ENCODE results near the gene ASPM. TPM values are rescaled to one million over a fixed set of nuclear protein-coding genes. Genes with fewer than 3 reads are reported as not detected.
"Not testable (repeated sequence)": the region's sequence is repeated elsewhere in the genome, so short reads cannot be mapped to it uniquely, and the experiment has no call there.

The ASPM gene
- polyA plus RNA-seq, 2 donors: 3.8 to 4.2 TPM

GRCh38 chr1:197127246-197127912 is 19.1 kb downstream of the ASPM start:
- WGBS, 2 donors: 94 to 97% methylated on average over 2 of the region's 2 CpGs

GRCh38 chr1:197126691-197127090 is 19.8 kb downstream of the ASPM start:
- Histone ChIP-seq H3K4me1 (ENCODE audit: control insufficient read depth in 2 of 2, insufficient read depth in 2 of 2, low read length in 1 of 2) (no peaks in the 10 kb centered on the region), H3K9me3 (ENCODE audit: control insufficient read depth in 2 of 2, insufficient read depth in 1 of 2, low read depth in 1 of 2, low read length in 1 of 2) (no peaks in the 10 kb centered on the region), H3K36me3 (ENCODE audit: control insufficient read depth in 2 of 2, insufficient read depth in 2 of 2, low read length in 1 of 2) (no peaks in the 10 kb centered on the region), H3K4me3 (ENCODE audit: low read depth in 1 of 2, low read length in 2 of 2) (no peak overlapping the region), H3K27me3 (ENCODE audit: control insufficient read depth in 1 of 2, insufficient read depth in 2 of 2, low read length in 2 of 2) (no peaks in the 10 kb centered on the region), H3K27ac (ENCODE audit: low read depth in 2 of 2, low read length in 1 of 2) (no peak overlapping the region)
- 63 to 65% methylated on average over 3 of the region's 3 CpGs for WGBS, 2 donors

More at GRCh38 chr1:197127246-197127912, 19.1 kb downstream of the ASPM start:
- H3K27ac ChIP-seq (ENCODE audit: low read depth in 2 of 2, low read length in 1 of 2): no peak overlapping the region
- H3K4me3 ChIP-seq (ENCODE audit: low read depth in 1 of 2, low read length in 2 of 2): no peak overlapping the region
- H3K27me3 ChIP-seq (ENCODE audit: control insufficient read depth in 1 of 2, insufficient read depth in 2 of 2, low read length in 2 of 2): no peaks in the 10 kb centered on the region
- H3K9me3 ChIP-seq (ENCODE audit: control insufficient read depth in 2 of 2, insufficient read depth in 1 of 2, low read depth in 1 of 2, low read length in 1 of 2): no peaks in the 10 kb centered on the region
- H3K4me1 ChIP-seq (ENCODE audit: control insufficient read depth in 2 of 2, insufficient read depth in 2 of 2, low read length in 1 of 2): no peaks in the 10 kb centered on the region
- H3K36me3 ChIP-seq (ENCODE audit: control insufficient read depth in 2 of 2, insufficient read depth in 2 of 2, low read length in 1 of 2): no peaks in the 10 kb centered on the region

- H3K27ac ChIP-seq (ENCODE audit: low read depth in 2 of 2, low read length in 1 of 2): no peak overlapping the region
- H3K27me3 ChIP-seq (ENCODE audit: control insufficient read depth in 1 of 2, insufficient read depth in 2 of 2, low read length in 2 of 2): no peaks in the 10 kb centered on the region
- 80 to 94% methylated on average over 1 of the region's 1 CpG for WGBS, 2 donors
These were observed 22.1 kb downstream of the ASPM start for GRCh38 chr1:197124376-197124775.

GRCh38 chr1:197116156-197116555 is 30.3 kb downstream of the ASPM start:
- no peaks in the 10 kb centered on the region for H3K36me3 ChIP-seq (ENCODE audit: control insufficient read depth in 2 of 2, insufficient read depth in 2 of 2, low read length in 1 of 2)
- 95 to 98% methylated on average over 2 of the region's 2 CpGs for WGBS, 2 donors
- no peak overlapping the region for H3K27ac ChIP-seq (ENCODE audit: low read depth in 2 of 2, low read length in 1 of 2)
- no peaks in the 10 kb centered on the region for H3K27me3 ChIP-seq (ENCODE audit: control insufficient read depth in 1 of 2, insufficient read depth in 2 of 2, low read length in 2 of 2)
- no peaks in the 10 kb centered on the region for H3K9me3 ChIP-seq (ENCODE audit: control insufficient read depth in 2 of 2, insufficient read depth in 1 of 2, low read depth in 1 of 2, low read length in 1 of 2)
- no peak overlapping the region for H3K4me3 ChIP-seq (ENCODE audit: low read depth in 1 of 2, low read length in 2 of 2)
- H3K4me1 ChIP-seq (ENCODE audit: control insufficient read depth in 2 of 2, insufficient read depth in 2 of 2, low read length in 1 of 2): no peaks in the 10 kb centered on the region

More at GRCh38 chr1:197124376-197124775, 22.1 kb downstream of the ASPM start:
- Histone ChIP-seq H3K9me3 (ENCODE audit: control insufficient read depth in 2 of 2, insufficient read depth in 1 of 2, low read depth in 1 of 2, low read length in 1 of 2) (no peaks in the 10 kb centered on the region), H3K4me1 (ENCODE audit: control insufficient read depth in 2 of 2, insufficient read depth in 2 of 2, low read length in 1 of 2) (no peaks in the 10 kb centered on the region), H3K36me3 (ENCODE audit: control insufficient read depth in 2 of 2, insufficient read depth in 2 of 2, low read length in 1 of 2) (no peaks in the 10 kb centered on the region), H3K4me3 (ENCODE audit: low read depth in 1 of 2, low read length in 2 of 2) (no peak overlapping the region)

GRCh38 chr1:197106869-197107268 is 39.6 kb downstream of the ASPM start:
- no peak overlapping the region for H3K27ac ChIP-seq (ENCODE audit: low read depth in 2 of 2, low read length in 1 of 2)
- WGBS, 2 donors: 98 to 100% methylated on average over 1 of the region's 1 CpG
- H3K9me3 ChIP-seq (ENCODE audit: control insufficient read depth in 2 of 2, insufficient read depth in 1 of 2, low read depth in 1 of 2, low read length in 1 of 2): no peaks in the 10 kb centered on the region
- H3K36me3 ChIP-seq (ENCODE audit: control insufficient read depth in 2 of 2, insufficient read depth in 2 of 2, low read length in 1 of 2): no peaks in the 10 kb centered on the region
- H3K4me3 ChIP-seq (ENCODE audit: low read depth in 1 of 2, low read length in 2 of 2): no peak overlapping the region
- no peaks in the 10 kb centered on the region for H3K27me3 ChIP-seq (ENCODE audit: control insufficient read depth in 1 of 2, insufficient read depth in 2 of 2, low read length in 2 of 2)
- no peaks in the 10 kb centered on the region for H3K4me1 ChIP-seq (ENCODE audit: control insufficient read depth in 2 of 2, insufficient read depth in 2 of 2, low read length in 1 of 2)

GRCh38 chr1:197103300-197103699 is 43.2 kb downstream of the ASPM start:
- WGBS, 2 donors: 90 to 93% methylated on average over 5 of the region's 5 CpGs
- no peaks in the 10 kb centered on the region for H3K27me3 ChIP-seq (ENCODE audit: control insufficient read depth in 1 of 2, insufficient read depth in 2 of 2, low read length in 2 of 2)

GRCh38 chr1:197101978-197102377 is 44.5 kb downstream of the ASPM start:
- no peaks in the 10 kb centered on the region for H3K27me3 ChIP-seq (ENCODE audit: control insufficient read depth in 1 of 2, insufficient read depth in 2 of 2, low read length in 2 of 2)
- 89 to 93% methylated on average over 3 of the region's 3 CpGs for WGBS, 2 donors
- H3K9me3 ChIP-seq (ENCODE audit: control insufficient read depth in 2 of 2, insufficient read depth in 1 of 2, low read depth in 1 of 2, low read length in 1 of 2): no peaks in the 10 kb centered on the region
- no peaks in the 10 kb centered on the region for H3K36me3 ChIP-seq (ENCODE audit: control insufficient read depth in 2 of 2, insufficient read depth in 2 of 2, low read length in 1 of 2)
- H3K27ac ChIP-seq (ENCODE audit: low read depth in 2 of 2, low read length in 1 of 2): no peak overlapping the region
- H3K4me1 ChIP-seq (ENCODE audit: control insufficient read depth in 2 of 2, insufficient read depth in 2 of 2, low read length in 1 of 2): no peaks in the 10 kb centered on the region
- no peak overlapping the region for H3K4me3 ChIP-seq (ENCODE audit: low read depth in 1 of 2, low read length in 2 of 2)

More at GRCh38 chr1:197103300-197103699, 43.2 kb downstream of the ASPM start:
- no peaks in the 10 kb centered on the region for H3K4me1 ChIP-seq (ENCODE audit: control insufficient read depth in 2 of 2, insufficient read depth in 2 of 2, low read length in 1 of 2)
- no peaks in the 10 kb centered on the region for H3K36me3 ChIP-seq (ENCODE audit: control insufficient read depth in 2 of 2, insufficient read depth in 2 of 2, low read length in 1 of 2)
- H3K9me3 ChIP-seq (ENCODE audit: control insufficient read depth in 2 of 2, insufficient read depth in 1 of 2, low read depth in 1 of 2, low read length in 1 of 2): no peaks in the 10 kb centered on the region
- H3K27ac ChIP-seq (ENCODE audit: low read depth in 2 of 2, low read length in 1 of 2): no peak overlapping the region
- H3K4me3 ChIP-seq (ENCODE audit: low read depth in 1 of 2, low read length in 2 of 2): no peak overlapping the region

GRCh38 chr1:197100677-197101076 is 45.8 kb downstream of the ASPM start:
- Histone ChIP-seq H3K9me3 (ENCODE audit: control insufficient read depth in 2 of 2, insufficient read depth in 1 of 2, low read depth in 1 of 2, low read length in 1 of 2) (no peaks in the 10 kb centered on the region), H3K36me3 (ENCODE audit: control insufficient read depth in 2 of 2, insufficient read depth in 2 of 2, low read length in 1 of 2) (no peaks in the 10 kb centered on the region), H3K27me3 (ENCODE audit: control insufficient read depth in 1 of 2, insufficient read depth in 2 of 2, low read length in 2 of 2) (no peaks in the 10 kb centered on the region), H3K4me3 (ENCODE audit: low read depth in 1 of 2, low read length in 2 of 2) (no peak overlapping the region), H3K27ac (ENCODE audit: low read depth in 2 of 2, low read length in 1 of 2) (no peak overlapping the region), H3K4me1 (ENCODE audit: control insufficient read depth in 2 of 2, insufficient read depth in 2 of 2, low read length in 1 of 2) (no peaks in the 10 kb centered on the region)
- WGBS, 2 donors: 93 to 94% methylated on average over 3 of the region's 3 CpGs

GRCh38 chr1:197099444-197099843 is 47.0 kb downstream of the ASPM start:
- no peaks in the 10 kb centered on the region for H3K9me3 ChIP-seq (ENCODE audit: control insufficient read depth in 2 of 2, insufficient read depth in 1 of 2, low read depth in 1 of 2, low read length in 1 of 2)

GRCh38 chr1:197096971-197097370 is 49.5 kb downstream of the ASPM start:
- not testable (repeated sequence) for H3K9me3 ChIP-seq (ENCODE audit: control insufficient read depth in 2 of 2, insufficient read depth in 1 of 2, low read depth in 1 of 2, low read length in 1 of 2); H3K36me3 ChIP-seq (ENCODE audit: control insufficient read depth in 2 of 2, insufficient read depth in 2 of 2, low read length in 1 of 2); H3K4me3 ChIP-seq (ENCODE audit: low read depth in 1 of 2, low read length in 2 of 2); H3K27me3 ChIP-seq (ENCODE audit: control insufficient read depth in 1 of 2, insufficient read depth in 2 of 2, low read length in 2 of 2); H3K4me1 ChIP-seq (ENCODE audit: control insufficient read depth in 2 of 2, insufficient read depth in 2 of 2, low read length in 1 of 2); H3K27ac ChIP-seq (ENCODE audit: low read depth in 2 of 2, low read length in 1 of 2)
- 100% methylated on average over 2 of the region's 2 CpGs for WGBS, 2 donors

More at GRCh38 chr1:197099444-197099843, 47.0 kb downstream of the ASPM start:
- Histone ChIP-seq H3K4me3 (ENCODE audit: low read depth in 1 of 2, low read length in 2 of 2) (no peak overlapping the region), H3K4me1 (ENCODE audit: control insufficient read depth in 2 of 2, insufficient read depth in 2 of 2, low read length in 1 of 2) (no peaks in the 10 kb centered on the region), H3K27ac (ENCODE audit: low read depth in 2 of 2, low read length in 1 of 2) (no peak overlapping the region), H3K27me3 (ENCODE audit: control insufficient read depth in 1 of 2, insufficient read depth in 2 of 2, low read length in 2 of 2) (no peaks in the 10 kb centered on the region), H3K36me3 (ENCODE audit: control insufficient read depth in 2 of 2, insufficient read depth in 2 of 2, low read length in 1 of 2) (no peaks in the 10 kb centered on the region)

All from esophagus (tissue), 2 donors.